HUES48 (cell line): ENCODE data around the gene CEP68.
"Not testable (repeated sequence)": the region's sequence is repeated elsewhere in the genome, so short reads cannot be mapped to it uniquely, and the experiment has no call there.

Experiments
- H3K27ac ChIP-seq: one replicate; pipeline ENCODE4 v1.7.0; 2013; ENCODE audit warnings: low read depth, low read length, inconsistent platforms
- H3K27me3 ChIP-seq: 2 replicates; pipeline ENCODE4 v1.6.1; 2013; ENCODE audit warnings: mild to moderate bottlenecking, low read length; ENCODE audit not compliant: control insufficient read depth, insufficient read depth
- H3K36me3 ChIP-seq: 2 replicates; pipeline ENCODE4 v1.6.1; 2013; ENCODE audit warnings: low read length; ENCODE audit not compliant: control insufficient read depth, insufficient read depth
- H3K4me1 ChIP-seq: 2 replicates; pipeline ENCODE4 v1.6.1; 2013; ENCODE audit warnings: mild to moderate bottlenecking, low read length; ENCODE audit not compliant: control insufficient read depth, insufficient read depth
- H3K4me3 ChIP-seq: 2 replicates; pipeline ENCODE4 v1.5.1; 2013; ENCODE audit warnings: mild to moderate bottlenecking, low read depth, low read length
- H3K9ac ChIP-seq: 2 replicates; pipeline ENCODE4 v1.6.1; 2013; ENCODE audit warnings: mild to moderate bottlenecking, low read depth, low read length, moderate library complexity
- H3K9me3 ChIP-seq: 2 replicates; pipeline ENCODE4 v1.6.1; 2013; ENCODE audit warnings: low read length; ENCODE audit not compliant: control insufficient read depth, insufficient read depth

Gene CEP68

GRCh38 chr2:65032019-65032975, 23.9 kb upstream of the CEP68 start:
- Histone ChIP-seq H3K36me3 (no peaks in the 10 kb centered on the region), H3K9me3 (no peaks in the 10 kb centered on the region), H3K9ac (no peak overlapping the region), H3K27ac (no peak overlapping the region), H3K4me1 (peaks cover 23% of the 10 kb centered on the region), H3K4me3 (no peak overlapping the region), H3K27me3 (no peaks in the 10 kb centered on the region)

DNA sequence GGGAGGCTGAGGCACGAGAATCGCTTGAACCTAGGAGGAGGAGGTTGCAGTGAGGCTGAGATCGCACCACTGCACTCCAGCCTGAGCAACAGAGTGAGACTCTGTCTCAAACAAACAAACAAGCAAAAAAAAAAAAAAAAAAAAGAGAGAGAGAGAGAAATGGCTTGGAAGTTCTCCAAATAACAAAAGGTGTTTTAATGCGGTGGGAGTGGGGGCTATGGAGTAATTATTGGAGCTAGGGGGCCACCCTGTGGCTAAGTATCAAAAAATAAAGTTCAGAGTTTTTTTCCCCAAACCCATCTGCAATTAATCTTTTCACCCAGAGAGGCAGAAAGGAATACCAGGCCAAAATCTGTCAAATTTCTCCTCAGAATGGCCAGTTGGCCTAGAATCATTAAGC, 23.0 kb upstream of the CEP68 start:
- H3K4me3 ChIP-seq: no peak overlapping the region

DNA sequence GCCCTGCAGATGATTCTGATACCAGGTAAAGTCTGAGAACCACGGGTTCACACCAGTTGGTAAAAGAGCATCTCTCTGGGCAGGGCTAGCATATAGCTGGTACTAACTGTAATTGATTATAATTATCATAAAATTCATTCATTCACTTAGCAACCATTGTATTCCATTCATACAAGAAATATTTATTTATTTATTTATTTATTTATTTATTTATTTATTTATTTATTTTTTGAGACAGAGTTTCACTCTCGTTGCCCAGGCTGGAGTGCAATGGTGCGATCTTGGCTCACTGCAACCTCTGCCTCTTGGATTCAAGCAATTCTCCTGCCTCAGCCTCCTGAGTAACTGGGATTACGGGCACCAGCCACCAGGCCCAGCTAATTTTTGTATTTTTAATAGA, 22.5 kb upstream of the CEP68 start:
- H3K27ac ChIP-seq, H3K9me3 ChIP-seq, H3K27me3 ChIP-seq, H3K4me3 ChIP-seq, H3K9ac ChIP-seq: not testable (repeated sequence)
- peaks cover 10% of the 10 kb centered on the region; the same call in 1 of the 2 replicates for H3K36me3 ChIP-seq
- peaks cover 23% of the 10 kb centered on the region for H3K4me1 ChIP-seq

More for the DNA sequence above, 23.0 kb upstream of the CEP68 start:
- Histone ChIP-seq H3K9me3 (no peaks in the 10 kb centered on the region), H3K36me3 (0 out of 2 replicates have a peak, but pooled peaks cover 6% of the 10 kb centered on the region), H3K4me1 (peaks cover 23% of the 10 kb centered on the region), H3K9ac (no peak overlapping the region), H3K27ac (no peak overlapping the region), H3K27me3 (no peaks in the 10 kb centered on the region)

GRCh38 chr2:65035351-65035943, 20.8 kb upstream of the CEP68 start:
- peaks cover 15% of the 10 kb centered on the region for H3K36me3 ChIP-seq
- peaks cover 22% of the 10 kb centered on the region for H3K4me1 ChIP-seq
- H3K4me3 ChIP-seq: no peak overlapping the region
- H3K27me3 ChIP-seq: no peaks in the 10 kb centered on the region
- H3K9me3 ChIP-seq: no peaks in the 10 kb centered on the region
- no peak overlapping the region for H3K9ac ChIP-seq
- H3K27ac ChIP-seq: no peak overlapping the region

DNA sequence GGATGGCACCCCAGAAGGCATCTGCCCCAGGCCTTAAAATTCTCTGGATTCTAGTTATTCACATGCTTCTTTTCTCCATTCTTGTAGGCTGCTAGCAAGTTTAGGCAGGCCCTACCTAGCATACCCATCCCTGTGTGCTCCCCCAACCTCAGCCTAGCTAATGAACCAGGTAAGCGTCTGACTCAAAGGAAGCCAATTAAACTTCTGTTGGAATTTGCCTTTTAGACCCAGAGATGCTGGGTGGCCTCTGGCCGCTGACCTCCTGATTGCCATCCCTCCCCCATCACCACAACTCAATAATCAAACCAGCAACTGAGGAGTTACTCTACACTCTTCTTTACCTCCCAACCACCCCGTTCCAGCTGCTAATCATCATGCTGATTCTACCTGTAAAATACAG, 19.0 kb upstream of the CEP68 start:
- Histone ChIP-seq H3K9me3 (no peaks in the 10 kb centered on the region), H3K27ac (no peak overlapping the region), H3K36me3 (peaks cover 15% of the 10 kb centered on the region), H3K27me3 (no peaks in the 10 kb centered on the region), H3K9ac (no peak overlapping the region), H3K4me3 (no peak overlapping the region), H3K4me1 (peaks cover 5% of the 10 kb centered on the region)

- H3K9me3 ChIP-seq: peaks cover 8% of the 10 kb centered on the region; the same call in 1 of the 2 replicates
- H3K4me3 ChIP-seq: no peak overlapping the region
- H3K9ac ChIP-seq: no peak overlapping the region
- no peaks in the 10 kb centered on the region for H3K27me3 ChIP-seq
- peaks cover 32% of the 10 kb centered on the region for H3K36me3 ChIP-seq
- no peak overlapping the region for H3K27ac ChIP-seq
- no peaks in the 10 kb centered on the region for H3K4me1 ChIP-seq
Observed at GRCh38 chr2:65039640-65040039, 16.6 kb upstream of the CEP68 start.

GRCh38 chr2:65040400-65041261, 15.6 kb upstream of the CEP68 start:
- peaks cover 8% of the 10 kb centered on the region; the same call in 1 of the 2 replicates for H3K9me3 ChIP-seq
- no peaks in the 10 kb centered on the region for H3K27me3 ChIP-seq
- H3K4me1 ChIP-seq: peaks cover 9% of the 10 kb centered on the region; the same call in 1 of the 2 replicates
- no peak overlapping the region for H3K27ac ChIP-seq
- H3K9ac ChIP-seq: no peak overlapping the region
- no peak overlapping the region for H3K4me3 ChIP-seq
- peaks cover 35% of the 10 kb centered on the region for H3K36me3 ChIP-seq

DNA sequence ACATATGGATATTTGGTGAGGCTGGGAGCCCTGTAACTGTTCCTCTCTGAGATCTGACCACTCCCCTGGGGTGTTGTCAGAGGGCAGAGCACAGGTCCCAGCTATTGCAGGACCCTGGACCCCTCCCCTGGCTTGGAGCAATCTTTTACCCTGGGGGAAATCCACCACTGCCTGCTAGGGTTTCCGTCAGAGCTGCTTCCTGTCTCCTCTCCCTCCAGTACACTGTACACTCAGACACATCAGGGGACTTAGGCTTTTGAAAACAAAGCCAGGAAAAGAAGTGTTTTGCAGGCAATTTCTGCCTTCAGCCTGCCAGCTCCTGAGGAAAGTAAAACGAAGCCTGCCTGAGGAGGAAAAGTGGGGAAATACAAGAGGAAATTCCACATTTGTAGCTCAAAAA, 13.2 kb upstream of the CEP68 start:
- H3K36me3 ChIP-seq: peaks cover 37% of the 10 kb centered on the region
- no peaks in the 10 kb centered on the region for H3K27me3 ChIP-seq
- no peak overlapping the region for H3K4me3 ChIP-seq

DNA sequence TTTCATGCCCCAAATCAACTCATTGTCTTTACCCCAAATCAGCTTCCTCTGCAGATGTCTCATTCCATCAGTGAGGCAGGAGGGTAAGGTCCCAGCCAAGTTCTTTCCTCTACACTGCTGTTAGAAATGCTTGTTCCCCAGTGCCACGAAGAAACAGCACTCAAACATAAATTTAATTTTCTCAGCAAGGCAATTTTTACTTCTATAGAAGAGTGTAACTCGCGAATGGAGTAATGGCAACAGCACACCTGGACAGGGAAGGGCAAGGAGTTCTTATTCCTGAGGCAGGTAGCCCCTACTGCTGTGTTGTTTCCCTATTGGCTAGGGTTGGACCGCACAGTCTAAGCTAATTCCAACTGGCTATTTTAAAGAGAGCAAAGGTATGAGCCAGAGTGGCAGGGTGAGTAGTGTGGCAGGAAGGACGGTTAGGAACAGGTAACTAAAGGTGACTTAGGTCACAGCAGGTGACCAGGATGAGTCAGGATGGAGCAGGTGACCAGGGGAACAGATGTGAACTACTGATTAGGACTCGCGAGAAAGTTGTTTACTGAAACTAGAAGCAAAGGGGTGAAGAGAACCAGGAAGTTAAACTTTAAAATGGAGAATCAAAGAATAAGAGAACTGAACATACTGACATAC, 12.0 kb upstream of the CEP68 start:
- peaks cover 25% of the 10 kb centered on the region for H3K9me3 ChIP-seq
- H3K27me3 ChIP-seq: no peaks in the 10 kb centered on the region
- H3K9ac ChIP-seq: no peak overlapping the region
- H3K4me1 ChIP-seq: peaks cover 22% of the 10 kb centered on the region
- H3K4me3 ChIP-seq: no peak overlapping the region
- peaks cover 33% of the 10 kb centered on the region for H3K36me3 ChIP-seq
- no peak overlapping the region for H3K27ac ChIP-seq

More for the DNA sequence above, 13.2 kb upstream of the CEP68 start:
- peaks cover 17% of the 10 kb centered on the region for H3K4me1 ChIP-seq
- peaks cover 14% of the 10 kb centered on the region for H3K9me3 ChIP-seq
- no peak overlapping the region for H3K9ac ChIP-seq
- H3K27ac ChIP-seq: no peak overlapping the region

- Histone ChIP-seq H3K27ac (peak overlapping the region; percentile 14), H3K27me3 (no peaks in the 10 kb centered on the region), H3K9ac (no peak overlapping the region), H3K4me3 (0 out of 2 replicates have a peak overlapping the region, but pooled peaks have one; percentile 18), H3K4me1 (peaks cover 29% of the 10 kb centered on the region), H3K36me3 (peaks cover 30% of the 10 kb centered on the region), H3K9me3 (peaks cover 25% of the 10 kb centered on the region)
Observed at GRCh38 chr2:65045651-65046050, 10.6 kb upstream of the CEP68 start.
